Suppressor macrophage treated with lipopolysaccharide for 4 hours (primary cell): ENCODE measurements around the gene PPFIBP2.

Source experiments
- DNase-seq: peaks from one replicate; pipeline ENCODE4 v3.0.0-alpha.2; 2020

The PPFIBP2 gene

GRCh38 chr11:7558046-7558445 is 44.2 kb downstream of the PPFIBP2 start:
- no peak for DNase-seq

- no peak for DNase-seq
These were observed 45.8 kb downstream of the PPFIBP2 start for GRCh38 chr11:7559398-7560283.

GRCh38 chr11:7561562-7561961 is 47.8 kb downstream of the PPFIBP2 start:
- DNase-seq: no peak

GRCh38 chr11:7563281-7563680 is 49.5 kb downstream of the PPFIBP2 start:
- DNase-seq: no peak

GRCh38 chr11:7564803-7565202 is 51.0 kb downstream of the PPFIBP2 start:
- no peak for DNase-seq

- no peak for DNase-seq
These were observed 53.5 kb downstream of the PPFIBP2 start for GRCh38 chr11:7567311-7567710.

GRCh38 chr11:7569044-7569443 is 55.2 kb downstream of the PPFIBP2 start:
- DNase-seq: no peak

- no peak for DNase-seq
These were observed 56.4 kb downstream of the PPFIBP2 start for GRCh38 chr11:7570241-7570640.

GRCh38 chr11:7570938-7571521 is 57.2 kb downstream of the PPFIBP2 start:
- no peak for DNase-seq

- peak; percentile 71 for DNase-seq
These were observed 57.8 kb downstream of the PPFIBP2 start for GRCh38 chr11:7571640-7572000.

- no peak for DNase-seq
These were observed 58.4 kb downstream of the PPFIBP2 start for GRCh38 chr11:7572001-7572712.

GRCh38 chr11:7573193-7573557 is 59.4 kb downstream of the PPFIBP2 start:
- DNase-seq: no peak

- DNase-seq: no peak
These were observed 59.9 kb downstream of the PPFIBP2 start for GRCh38 chr11:7573558-7574296.

- no peak for DNase-seq
These were observed 60.8 kb downstream of the PPFIBP2 start for GRCh38 chr11:7574491-7575130.

GRCh38 chr11:7575841-7576725 is 62.3 kb downstream of the PPFIBP2 start:
- no peak for DNase-seq

- DNase-seq: no peak
These were observed 63.0 kb downstream of the PPFIBP2 start for GRCh38 chr11:7576726-7577290.

- peak; percentile 59 for DNase-seq
These were observed 63.7 kb downstream of the PPFIBP2 start for GRCh38 chr11:7577291-7578190.

- DNase-seq: peak; percentile 25
These were observed 64.6 kb downstream of the PPFIBP2 start for GRCh38 chr11:7578276-7578955.

GRCh38 chr11:7579361-7579791 is 65.6 kb downstream of the PPFIBP2 start:
- DNase-seq: peak; percentile 84
